Midbrain (tissue), 1 donor: ENCODE measurements around the gene IL1RL2.

Source experiments
- DNase-seq: peaks from one replicate; lab custom pipeline; 2025; lab: John Stamatoyannopoulos, UW

Gene IL1RL2

DNA sequence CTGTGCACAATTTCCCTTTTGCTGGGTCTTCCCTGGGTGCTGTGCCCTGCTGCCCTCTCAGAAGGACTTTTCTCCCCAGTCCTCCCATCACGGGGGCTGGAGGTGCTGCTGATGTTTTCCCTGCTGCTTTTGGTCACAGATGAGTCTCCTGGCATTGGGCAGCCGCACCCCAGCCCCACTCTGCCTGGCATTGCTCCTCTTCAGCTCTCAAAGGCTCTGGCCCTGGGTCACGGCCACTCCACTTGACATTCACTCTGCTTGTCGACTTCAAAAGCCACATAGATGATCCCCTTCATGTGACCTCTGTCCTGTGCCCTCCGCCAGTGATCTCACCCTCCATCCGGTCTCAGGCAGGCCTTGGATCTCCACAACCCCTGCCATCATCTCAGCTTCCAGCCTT, 81.0 kb downstream of the IL1RL2 start:
- no peak for DNase-seq

DNA sequence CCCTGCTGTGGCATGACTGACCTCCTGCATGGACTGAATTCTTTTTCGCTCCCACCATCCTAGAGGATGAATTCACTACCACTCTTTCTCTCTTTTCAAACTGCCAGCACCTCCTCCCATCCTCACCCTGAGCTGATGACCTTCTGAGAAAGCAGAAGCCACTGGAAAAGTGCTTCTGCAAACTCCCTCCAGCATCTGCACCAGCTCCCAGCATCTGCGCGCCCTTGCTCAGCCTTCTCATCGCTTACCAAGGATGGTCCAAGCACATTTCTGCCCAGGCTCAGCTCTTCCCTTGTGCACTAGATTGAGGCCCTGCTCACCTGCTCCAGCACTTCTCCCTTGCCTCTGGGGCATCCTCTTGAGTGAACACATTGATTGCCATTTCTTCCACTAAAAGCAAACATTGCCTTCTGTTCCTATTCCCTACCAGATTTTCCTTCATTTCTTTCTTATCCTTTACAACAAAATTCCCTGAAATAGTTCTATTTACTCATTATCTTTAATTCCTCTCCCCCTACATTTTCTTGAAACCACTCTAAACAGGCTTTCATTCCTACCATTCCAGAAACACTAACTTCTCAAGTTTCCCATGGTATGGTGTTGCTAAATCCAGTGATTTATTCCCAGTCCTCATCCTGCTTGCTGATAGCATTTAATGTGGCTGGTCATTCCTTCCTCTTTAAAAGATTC, 81.8 kb downstream of the IL1RL2 start:
- no peak for DNase-seq

DNA sequence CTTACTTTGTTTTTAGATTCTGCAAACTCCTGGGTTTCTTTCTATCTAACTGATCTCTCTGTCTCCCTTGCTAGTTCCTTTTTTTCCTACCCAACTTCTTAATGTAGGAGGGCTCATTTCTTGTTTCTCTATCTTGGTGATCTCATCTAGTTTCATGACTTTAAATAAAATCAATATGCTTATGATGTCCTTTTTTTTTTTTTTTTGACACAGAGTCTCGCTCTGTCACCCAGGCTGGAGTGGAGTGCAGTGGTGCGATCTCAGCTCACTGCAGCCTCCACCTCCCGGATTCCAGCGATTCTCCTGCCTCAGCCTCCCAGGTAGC, 82.3 kb downstream of the IL1RL2 start:
- no peak for DNase-seq

DNA sequence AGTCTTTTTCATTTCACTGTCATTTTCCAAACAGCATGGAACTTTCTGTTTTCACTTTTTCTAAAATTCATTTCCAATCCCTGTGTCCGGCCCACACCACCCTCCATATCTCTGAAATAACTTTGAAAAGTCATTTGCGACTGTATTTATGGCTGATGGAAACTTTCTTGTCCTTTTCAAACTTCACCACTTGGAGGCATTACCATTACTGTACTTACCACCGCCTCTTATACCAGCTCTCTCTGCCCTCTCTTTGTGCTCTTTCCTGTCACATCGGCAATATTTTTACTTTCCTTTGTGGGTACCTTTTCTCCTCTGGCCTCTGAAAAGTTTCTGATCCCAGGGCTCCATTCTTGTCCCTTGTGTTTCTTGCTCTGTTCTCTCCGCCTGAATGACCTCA, 85.0 kb downstream of the IL1RL2 start:
- DNase-seq: no peak

DNA sequence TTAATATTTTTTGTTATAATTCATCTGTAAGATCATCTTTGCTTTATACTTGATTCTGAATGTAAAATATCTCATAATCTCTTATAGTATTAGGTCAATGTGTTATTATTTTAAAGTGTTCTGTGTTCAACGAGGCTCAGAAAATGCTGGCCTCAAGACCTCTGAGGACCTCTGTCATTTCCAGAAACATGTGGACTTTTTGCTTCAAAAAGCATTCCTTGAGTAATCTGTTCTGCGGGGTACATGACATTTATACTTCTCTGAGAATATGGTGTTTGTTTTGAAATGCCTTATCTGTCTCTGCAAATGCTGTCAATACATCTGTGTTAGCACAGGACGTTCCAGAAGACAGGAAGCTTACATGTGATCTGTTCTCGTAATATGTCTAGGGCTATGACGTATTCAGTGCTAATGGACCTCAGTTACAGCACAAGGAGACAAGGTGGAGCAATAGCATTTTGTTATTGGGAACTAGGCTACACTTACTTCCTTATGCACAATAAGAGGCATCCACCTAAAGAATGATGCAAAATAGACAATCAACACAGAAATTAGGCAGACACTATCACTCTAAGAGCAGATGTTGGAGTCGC, 86.9 kb downstream of the IL1RL2 start:
- DNase-seq: no peak

DNA sequence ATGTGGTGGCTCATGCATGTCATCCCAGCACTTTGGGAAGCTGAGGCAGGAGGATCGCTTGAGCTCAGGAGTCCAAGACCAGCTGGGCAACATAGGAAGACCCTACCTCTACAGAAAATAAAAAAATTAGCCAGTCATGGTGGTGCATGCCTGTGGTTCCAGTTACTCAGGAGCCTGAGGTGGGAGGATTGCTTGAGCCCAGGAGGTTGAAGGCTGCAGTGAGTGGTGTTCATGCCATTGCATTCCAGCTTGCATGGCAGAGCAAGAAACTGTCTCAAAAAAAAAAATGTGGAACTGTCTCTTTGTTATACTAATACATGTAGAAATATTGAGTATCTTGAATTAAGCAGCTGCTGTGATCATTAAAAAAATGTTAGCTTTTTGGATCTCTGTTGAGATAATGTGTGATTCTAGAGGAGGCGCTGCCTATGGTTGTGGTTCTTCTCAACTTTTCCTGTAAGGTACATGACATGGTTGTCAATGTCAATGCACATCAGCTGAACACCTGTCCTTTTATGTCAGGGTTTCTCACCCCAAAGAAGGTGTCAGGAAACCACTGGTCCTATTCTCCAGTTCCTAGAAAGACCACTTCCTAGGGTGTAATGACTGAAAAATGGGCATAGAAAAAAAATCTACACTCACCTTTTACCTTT, 89.9 kb downstream of the IL1RL2 start:
- DNase-seq: no peak

DNA sequence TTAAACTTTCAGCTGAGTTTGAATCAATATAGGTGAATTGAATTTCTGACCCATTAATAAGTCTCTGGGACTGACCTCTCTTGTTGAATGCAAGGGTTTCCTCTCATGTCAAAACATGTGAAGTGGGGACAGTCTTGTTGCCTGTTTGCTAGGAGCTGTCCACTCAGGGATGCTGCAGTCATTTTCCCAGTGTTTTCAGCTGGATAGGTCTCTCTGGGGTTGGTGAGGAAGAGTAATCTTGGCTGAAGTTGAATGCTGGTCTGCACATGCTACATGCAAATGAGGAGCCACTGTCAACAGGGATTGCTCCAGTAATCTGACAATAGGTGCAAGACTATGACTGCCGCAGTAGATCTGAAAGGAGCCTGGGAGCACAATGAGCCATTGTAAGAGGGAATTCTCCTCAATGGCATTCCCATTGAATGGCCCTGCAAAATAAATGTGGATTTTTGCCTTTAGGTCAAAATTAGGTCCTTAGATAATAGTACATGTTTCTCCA, 90.4 kb downstream of the IL1RL2 start:
- no peak for DNase-seq

DNA sequence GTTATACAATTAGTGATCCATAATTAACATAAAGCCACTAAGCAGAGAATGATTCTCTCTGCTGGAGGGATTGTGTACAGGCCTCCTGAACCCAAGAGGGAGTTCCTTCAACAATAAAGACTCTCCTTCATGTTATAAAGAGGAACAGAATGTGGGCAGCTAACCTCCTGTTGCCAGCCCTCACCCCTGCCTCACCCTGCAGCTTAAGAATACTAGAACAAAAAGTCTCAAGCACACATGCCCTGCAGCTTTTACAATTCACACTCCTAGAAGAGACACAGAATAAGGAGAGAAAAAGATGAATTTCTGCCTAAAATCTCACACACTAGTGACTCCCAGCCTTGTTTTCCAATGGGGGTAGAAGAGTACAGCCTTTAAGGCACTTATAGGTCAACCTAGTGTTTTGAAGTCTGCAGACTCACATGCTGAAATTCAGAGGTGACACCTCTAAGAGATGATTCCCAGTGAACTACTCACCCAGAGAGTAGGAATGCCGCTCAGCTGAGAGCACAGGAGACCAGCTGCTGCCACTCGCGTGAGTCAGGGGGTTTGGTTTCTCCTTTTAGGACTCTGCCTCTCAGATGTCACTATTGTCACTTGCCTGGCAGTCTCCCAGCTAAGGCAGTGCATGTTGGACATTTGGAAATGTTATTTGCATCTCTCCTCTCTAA, 92.0 kb downstream of the IL1RL2 start:
- DNase-seq: no peak

DNA sequence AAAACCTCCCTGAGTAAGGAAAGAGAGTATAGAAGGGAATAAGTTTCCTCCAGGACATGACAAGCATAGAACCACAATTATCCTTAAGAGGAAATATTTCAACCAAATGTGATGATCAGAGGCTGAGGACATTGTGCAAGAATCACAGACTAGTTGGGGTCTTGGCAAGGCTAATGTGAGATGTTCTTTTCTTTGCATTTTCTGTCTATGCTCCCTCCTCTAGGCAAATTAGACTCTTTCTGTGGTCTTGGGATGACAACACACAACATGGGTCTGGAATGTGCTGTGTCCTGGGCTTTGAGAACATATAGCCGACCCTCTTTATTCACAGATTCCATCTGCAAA, 92.5 kb downstream of the IL1RL2 start:
- DNase-seq: no peak

DNA sequence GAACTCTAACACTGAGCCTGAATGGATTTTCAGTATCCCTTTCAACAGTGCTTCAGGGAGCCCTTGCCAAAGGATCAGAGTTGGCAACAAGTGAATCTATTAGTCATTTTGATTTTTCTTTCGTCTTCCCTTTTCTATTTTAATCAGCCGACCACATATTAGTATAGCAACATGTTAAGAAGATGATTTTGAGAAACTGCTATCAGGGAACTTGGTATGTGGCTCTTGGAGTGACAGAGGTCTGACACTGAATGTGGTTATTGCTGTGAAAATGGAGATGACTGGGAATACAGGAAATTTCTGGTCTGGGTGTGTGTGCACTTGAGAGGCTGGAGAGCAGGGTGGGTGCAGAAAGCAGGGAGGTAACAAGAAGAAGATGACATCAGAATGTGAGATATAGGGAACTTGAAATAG, 95.9 kb downstream of the IL1RL2 start:
- DNase-seq: no peak

DNA sequence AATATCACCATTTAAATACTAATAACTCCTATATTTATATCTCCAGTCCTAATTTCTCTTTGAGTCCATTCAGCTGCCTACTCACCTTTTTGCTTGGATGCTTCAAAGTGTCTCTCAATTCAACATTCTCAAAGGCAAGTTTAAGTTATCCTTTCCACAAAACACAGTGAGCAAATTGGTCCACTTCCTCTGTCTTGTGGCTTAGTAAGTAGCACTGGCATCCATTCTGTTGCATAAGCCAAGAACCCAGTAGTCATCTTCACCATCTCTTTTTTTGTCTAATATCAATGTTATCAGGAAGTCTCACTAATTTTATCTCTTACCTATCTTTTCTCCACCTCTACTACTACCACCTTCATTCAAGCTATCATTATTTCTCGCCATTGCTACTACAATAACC, 97.2 kb downstream of the IL1RL2 start:
- no peak for DNase-seq

DNA sequence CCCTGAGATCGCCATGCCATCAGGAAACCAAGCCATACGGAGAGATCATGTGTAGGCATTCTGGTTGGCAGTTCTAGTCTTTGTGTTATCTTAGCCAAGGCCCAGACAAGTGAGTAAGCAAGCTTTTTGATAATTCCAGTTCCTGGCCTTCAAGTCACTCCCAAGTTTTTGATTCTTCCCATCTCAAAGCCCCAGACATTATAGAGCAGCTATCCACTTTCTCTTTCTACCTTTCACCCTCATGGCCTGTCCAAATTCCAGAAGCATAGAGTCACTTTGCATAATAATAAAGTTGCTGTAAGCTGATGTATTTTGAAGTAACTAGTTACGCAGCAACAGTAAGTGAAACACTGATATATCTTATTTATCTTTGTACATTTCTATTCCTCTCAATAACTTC, 97.8 kb downstream of the IL1RL2 start:
- no peak for DNase-seq

DNA sequence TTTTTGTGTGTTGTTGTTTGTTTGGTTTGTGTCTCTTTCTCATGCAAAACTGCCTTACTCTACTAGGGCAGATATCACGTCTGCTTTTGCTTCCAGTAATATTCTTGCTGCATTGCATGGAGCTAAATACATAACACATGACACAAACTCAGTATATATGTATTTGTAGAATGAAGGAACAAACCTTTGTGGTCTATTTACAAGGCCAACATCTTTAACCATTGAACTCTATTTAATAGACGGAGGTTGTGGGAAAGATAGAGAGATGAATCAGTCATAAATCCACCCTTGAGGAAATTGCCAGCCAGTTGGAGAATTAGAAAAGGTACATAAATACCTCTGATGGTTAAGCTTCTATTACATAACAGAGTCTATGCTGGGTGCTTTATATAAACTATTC, 98.5 kb downstream of the IL1RL2 start:
- no peak for DNase-seq

DNA sequence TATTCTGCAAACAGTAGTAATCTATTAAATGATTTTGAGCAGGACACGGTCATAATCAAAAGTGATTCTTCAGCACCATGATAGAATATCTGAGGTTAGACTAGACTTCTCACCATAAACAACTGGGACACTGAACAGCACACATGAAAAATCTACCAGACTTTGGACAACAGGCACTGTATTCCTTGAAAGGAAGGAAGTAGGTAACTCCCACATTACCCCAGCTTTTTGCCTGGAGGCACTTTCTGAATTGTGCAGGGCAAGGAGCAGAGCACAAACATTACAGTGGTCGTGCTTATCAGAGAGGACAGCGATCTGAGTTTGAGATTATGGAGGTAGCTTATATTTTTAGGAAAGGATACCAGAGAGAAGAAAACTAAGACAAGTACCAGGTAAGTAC, 99.2 kb downstream of the IL1RL2 start:
- no peak for DNase-seq

DNA sequence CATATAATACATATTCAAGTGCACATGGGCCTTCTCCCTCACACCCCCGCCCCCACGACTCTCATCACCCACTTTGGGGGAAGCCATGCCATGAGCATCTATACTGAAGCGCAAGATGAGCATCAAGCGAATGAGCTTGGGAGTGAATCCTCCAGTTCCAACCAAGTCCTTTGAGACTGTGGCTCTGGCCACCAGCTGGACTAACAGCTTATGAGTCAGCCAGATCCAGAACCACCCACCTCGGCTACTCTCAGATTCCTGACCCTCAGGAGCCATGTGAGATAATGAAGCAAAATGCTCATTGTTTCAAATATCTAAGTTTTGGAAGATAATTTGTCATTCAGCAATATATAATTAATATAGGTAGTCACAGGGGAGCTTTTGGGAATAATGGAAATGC, 102.3 kb downstream of the IL1RL2 start:
- no peak for DNase-seq
